GM19035 (cell line): ENCODE results near the gene MAGI2.

Experiments used
- ATAC-seq: cut with Tn5 transposase; IDR thresholded peaks from one replicate; pipeline ENCODE4 v1.9.1; 2021; ENCODE audit not compliant: unreplicated experiment

The MAGI2 gene

GRCh38 chr7:79453558-79454360, at the start of gene MAGI2:
Gene MAGI2 (minus strand): TSS chr7:79453667. CDS start chr7:79453320, 347 bp downstream.
- ATAC-seq, result no peak

GRCh38 chr7:79502151-79502550, 48.7 kb upstream of the MAGI2 start:
- ATAC-seq, result no peak

- ATAC-seq, result no peak
Measured at GRCh38 chr7:79500759-79501158, 47.3 kb upstream of the MAGI2 start.

GRCh38 chr7:79497728-79498127, 44.3 kb upstream of the MAGI2 start:
- no peak for ATAC-seq

- ATAC-seq, result no peak
Measured at GRCh38 chr7:79495544-79496272, 42.2 kb upstream of the MAGI2 start.

- no peak for ATAC-seq
Measured at GRCh38 chr7:79494046-79494445, 40.6 kb upstream of the MAGI2 start.

GRCh38 chr7:79489371-79489770, 35.9 kb upstream of the MAGI2 start:
- no peak for ATAC-seq

- no peak for ATAC-seq
Measured at GRCh38 chr7:79478386-79478785, 24.9 kb upstream of the MAGI2 start.

GRCh38 chr7:79475455-79475854, 22.0 kb upstream of the MAGI2 start:
- no peak for ATAC-seq

GRCh38 chr7:79471699-79472098, 18.2 kb upstream of the MAGI2 start:
- no peak for ATAC-seq

GRCh38 chr7:79471283-79471682, 17.8 kb upstream of the MAGI2 start:
- no peak for ATAC-seq

- no peak for ATAC-seq
Measured at GRCh38 chr7:79465551-79465950, 12.1 kb upstream of the MAGI2 start.

- no peak for ATAC-seq
Measured at GRCh38 chr7:79464051-79464450, 10.6 kb upstream of the MAGI2 start.

GRCh38 chr7:79462390-79462789, 8.9 kb upstream of the MAGI2 start:
- no peak for ATAC-seq

GRCh38 chr7:79461660-79462059, 8.2 kb upstream of the MAGI2 start:
- no peak for ATAC-seq

- ATAC-seq, result no peak
Measured at GRCh38 chr7:79459381-79459780, 5.9 kb upstream of the MAGI2 start.

GRCh38 chr7:79458796-79459195, 5.3 kb upstream of the MAGI2 start:
- no peak for ATAC-seq

- ATAC-seq, result no peak
Measured at GRCh38 chr7:79455173-79455790, 1.8 kb upstream of the MAGI2 start.

- ATAC-seq, result no peak
Measured at GRCh38 chr7:79454361-79454960, 994 bp upstream of the MAGI2 start.

- no peak for ATAC-seq
Measured at GRCh38 chr7:79453266-79453557, 255 bp downstream of the MAGI2 start.

- no peak for ATAC-seq
Measured at GRCh38 chr7:79452495-79453265, 787 bp downstream of the MAGI2 start.
